CD14-positive monocyte (primary cell): ENCODE measurements around the gene RBM10. TPM values are rescaled to one million over a fixed set of nuclear protein-coding genes. Genes with fewer than 3 reads are reported as not detected.

ENCODE experiments used
- DNase-seq, 3 donors: peaks; one replicate each; pipeline ENCODE4 v3.0.0-alpha.2; 2011 to 2022
- H2AFZ ChIP-seq: 2 replicates; pipeline ENCODE4 v1.6.0; 2012; ENCODE audit warnings: mild to moderate bottlenecking, low read depth, low read length, inconsistent platforms; ENCODE audit not compliant: insufficient read depth, poor library complexity, severe bottlenecking
- H3K27ac ChIP-seq, 2 donors: 1 replicate in 1 of 2; 2 replicates in 1 of 2; pipeline ENCODE4 v1.5.1; 2012 to 2013; ENCODE audit warnings: low read length in 2 of 2, control low read depth in 1 of 2, inconsistent platforms in 1 of 2, low read depth in 1 of 2, mild to moderate bottlenecking in 1 of 2
- H3K27me3 ChIP-seq, 2 donors: one replicate each; pipeline versions ENCODE4 v1.6.0 to v1.6.1; 2011 to 2013; ENCODE audit warnings: low read length in 2 of 2; ENCODE audit not compliant: control insufficient read depth in 2 of 2, insufficient read depth in 2 of 2
- H3K36me3 ChIP-seq, 2 donors: replicated peaks in 1 of 2; 1 replicate in 1 of 2; 2 replicates in 1 of 2; pipeline versions ENCODE4 v1.5.1 to v1.6.1; 2012 to 2013; ENCODE audit warnings: low read length in 2 of 2, control low read depth in 1 of 2, inconsistent platforms in 1 of 2, mild to moderate bottlenecking in 1 of 2; ENCODE audit not compliant: insufficient read depth in 2 of 2, control insufficient read depth in 1 of 2
- H3K4me1 ChIP-seq, 2 donors: 1 replicate in 1 of 2; 2 replicates in 1 of 2; pipeline versions ENCODE4 v1.5.1 to v1.6.1; 2012 to 2013; ENCODE audit warnings: low read length in 2 of 2, control low read depth in 1 of 2, inconsistent platforms in 1 of 2, mild to moderate bottlenecking in 1 of 2, moderate library complexity in 1 of 2; ENCODE audit not compliant: insufficient read depth in 2 of 2, control insufficient read depth in 1 of 2
- H3K4me2 ChIP-seq: replicated peaks from 2 replicates; pipeline ENCODE3; 2012; ENCODE audit warnings: low read length, moderate library complexity, mild to moderate bottlenecking; ENCODE audit not compliant: poor library complexity, severe bottlenecking; ENCODE audit errors: extremely low read depth
- H3K4me3 ChIP-seq, 3 experiments: fragments of 200-600 bp in 1 of 3; sonication (generic) in 1 of 3; replicated peaks in 1 of 3; 1 replicate in 2 of 3; 2 replicates in 1 of 3; pipeline ENCODE4 v1.5.1; 2011 to 2013; ENCODE audit warnings: low read length in 3 of 3, mild to moderate bottlenecking in 3 of 3, control low read depth in 2 of 3, low read depth in 2 of 3, inconsistent platforms in 1 of 3, moderate library complexity in 1 of 3
- H3K79me2 ChIP-seq: 2 replicates; pipeline ENCODE4 v1.6.0; 2012; ENCODE audit warnings: mild to moderate bottlenecking, control low read depth, inconsistent platforms, low read length, moderate library complexity; ENCODE audit not compliant: insufficient read depth
- H3K9ac ChIP-seq: 2 replicates; pipeline ENCODE4 v1.6.0; 2017; ENCODE audit warnings: low read length, mild to moderate bottlenecking; ENCODE audit not compliant: insufficient read depth, poor library complexity, severe bottlenecking
- H3K9me3 ChIP-seq, 2 donors: replicated peaks in 1 of 2; 1 replicate in 1 of 2; 2 replicates in 1 of 2; pipeline versions ENCODE4 v1.5.1 to v1.6.1; 2012 to 2013; ENCODE audit warnings: low read length in 2 of 2, control low read depth in 1 of 2; ENCODE audit not compliant: control insufficient read depth in 1 of 2, insufficient read depth in 1 of 2
- H4K20me1 ChIP-seq: 2 replicates; pipeline ENCODE4 v1.6.0; 2012; ENCODE audit warnings: mild to moderate bottlenecking, low read length, control low read depth, moderate library complexity; ENCODE audit not compliant: insufficient read depth
- H3K27ac Mint-ChIP-seq, 7 donors: one replicate each; pipeline ENCODE4 v1.8.0; 2020; ENCODE audit warnings: mild to moderate bottlenecking in 7 of 7, mixed read lengths in 7 of 7, moderate library complexity in 6 of 7, inconsistent platforms in 2 of 7
- H3K27me3 Mint-ChIP-seq, 3 donors: one replicate each; pipeline ENCODE4 v1.8.0; 2021 to 2022; ENCODE audit warnings: low read depth in 3 of 3, mild to moderate bottlenecking in 3 of 3, mixed read lengths in 3 of 3, moderate library complexity in 3 of 3, inconsistent platforms in 1 of 3
- H3K36me3 Mint-ChIP-seq, 2 donors: one replicate each; pipeline ENCODE4 v1.8.0; 2020; ENCODE audit warnings: mixed read lengths in 2 of 2, inconsistent platforms in 1 of 2, mild to moderate bottlenecking in 1 of 2
- H3K4me1 Mint-ChIP-seq: one replicate; pipeline ENCODE4 v1.8.0; 2020; ENCODE audit warnings: mild to moderate bottlenecking, mixed read lengths
- H3K4me3 Mint-ChIP-seq, 2 donors: one replicate each; pipeline ENCODE4 v1.8.0; 2020; ENCODE audit warnings: mild to moderate bottlenecking in 2 of 2, mixed read lengths in 2 of 2, moderate library complexity in 1 of 2
- H3K9me3 Mint-ChIP-seq, 7 donors: one replicate each; pipeline ENCODE4 v1.8.0; 2020 to 2022; ENCODE audit warnings: mixed read lengths in 7 of 7, mild to moderate bottlenecking in 6 of 7, moderate library complexity in 6 of 7, inconsistent platforms in 2 of 7
- CTCF ChIP-seq: fragments of 200-600 bp; IDR thresholded peaks from one replicate; pipeline ENCODE4 v1.8.0; 2022; ENCODE audit warnings: antibody characterized with exemption, mild to moderate bottlenecking
- WGBS: methylation state at CpG from one replicate; pipeline ENCODE4 v1.1.5; 2013; ENCODE audit warnings: missing lambda C conversion rate; ENCODE audit not compliant: insufficient coverage; 5-methylcytosine and 5-hydroxymethylcytosine counted together
- intact Hi-C, 2 donors: fragments of 100-400 bp; cut with micrococcal nuclease; formaldehyde crosslinking; loops; one replicate each; pipeline versions ENCODE4 v1.15.0 to v1.15.1; 2023
- polyA plus RNA-seq, 3 donors: library from polyadenylated mRNA; depleted of rRNA in 1 of 3; unstranded in 2 of 3; stranded (reverse) in 1 of 3; fragments of 300-500 nt in 2 of 3; fragments of >200 nt in 1 of 3; fragmentation: Illumina TruSeq in 2 of 3; gene quantifications; 1 replicate in 2 of 3; 2 replicates in 1 of 3; pipeline ENCODE4 v1.2.3, GENCODE V29; 2012 to 2021

The RBM10 gene
- polyA plus RNA-seq, 3 donors = 7.3 to 29.4 (median 14.0) TPM

- Histone ChIP-seq H3K9me3 (no peaks in the 10 kb centered on the region), H2AFZ (no peak overlapping the region), H3K36me3 (peaks cover 76 to 91% of the 10 kb centered on the region in 2 donors), H3K27me3 (no peaks in the 10 kb centered on the region), H4K20me1 (peaks cover 32% of the 10 kb centered on the region), H3K4me2 (no peak overlapping the region), H3K27ac (no peak overlapping the region), H3K9ac (no peak overlapping the region), H3K4me3 (no peak overlapping the region), H3K4me1 (no peaks in the 10 kb centered on the region), H3K79me2 (peaks cover 20% of the 10 kb centered on the region)
- WGBS = 100% methylated on average over 3 of the region's 7 CpGs
- peaks cover 0 to 1% (median 0%) of the 10 kb centered on the region in 7 donors for H3K9me3 Mint-ChIP-seq
- no peak for DNase-seq
- intact Hi-C loops = no loop called here
- no peak for TF ChIP-seq CTCF
- H3K4me1 Mint-ChIP-seq = no peaks in the 10 kb centered on the region
- no peak overlapping the region for H3K4me3 Mint-ChIP-seq
- peaks cover 56 to 84% of the 10 kb centered on the region in 2 donors for H3K36me3 Mint-ChIP-seq
- no peak overlapping the region for H3K27ac Mint-ChIP-seq
- peaks cover 0 to 51% (median 1%) of the 10 kb centered on the region in 3 donors for H3K27me3 Mint-ChIP-seq
Observed at GRCh38 chrX:47172549-47172948, 27.5 kb downstream of the RBM10 start.

GRCh38 chrX:47172971-47173792 is 28.2 kb downstream of the RBM10 start:
- Histone ChIP-seq H3K4me2 (no peak overlapping the region), H3K4me1 (no peaks in the 10 kb centered on the region), H3K79me2 (peaks cover 14% of the 10 kb centered on the region), H3K27me3 (no peaks in the 10 kb centered on the region), H3K36me3 (peaks cover 81 to 97% of the 10 kb centered on the region in 2 donors), H4K20me1 (peaks cover 32% of the 10 kb centered on the region), H3K9me3 (no peaks in the 10 kb centered on the region), H3K27ac (no peak overlapping the region), H3K4me3 (no peak overlapping the region), H3K9ac (no peak overlapping the region), H2AFZ (no peak overlapping the region)
- intact Hi-C loops = no loop called here
- DNase-seq = no peak
- Mint-ChIP-seq H3K27ac (no peak overlapping the region), H3K4me3 (no peak overlapping the region), H3K36me3 (peaks cover 62 to 91% of the 10 kb centered on the region in 2 donors), H3K27me3 (peaks cover 0 to 55% (median 1%) of the 10 kb centered on the region in 3 donors), H3K4me1 (no peaks in the 10 kb centered on the region), H3K9me3 (peaks cover 0 to 1% (median 0%) of the 10 kb centered on the region in 7 donors)
- TF ChIP-seq CTCF = no peak
- WGBS = 97% methylated on average over 6 of the region's 18 CpGs
